Keratinocyte (primary cell): ENCODE data around the gene PTPRN2.

Experiments
- CTCF ChIP-seq, 3 experiments: IDR thresholded peaks in 1 of 3; conservative IDR thresholded peaks in 1 of 3; optimal IDR thresholded peaks in 1 of 3; 2 replicates in 2 of 3; 3 replicates in 1 of 3; pipeline versions ENCODE3 to v1.5.1; 2011; ENCODE audit warnings: low read length in 3 of 3, mild to moderate bottlenecking in 3 of 3, moderate library complexity in 2 of 3, control low read depth in 1 of 3, inconsistent platforms in 1 of 3; ENCODE audit not compliant: insufficient read depth in 2 of 3; ENCODE audit errors: extremely low read depth in 1 of 3
- EZH2 ChIP-seq: IDR thresholded peaks from one replicate; pipeline ENCODE4 v1.6.1; 2012; ENCODE audit warnings: inconsistent platforms, mild to moderate bottlenecking, low read length, moderate library complexity

GRCh38 chr7:158188676-158189075 lies 398.9 kb downstream of the PTPRN2 start:
- TF ChIP-seq CTCF (optimal IDR thresholded peaks at IDR 0.05 in 1 of 3, IDR thresholded peaks at IDR 0.05 in 1 of 3, conservative IDR thresholded peaks at IDR 0.05 in 1 of 3; ENCODE audit: extremely low read depth in 1 of 3, insufficient read depth in 2 of 3, low read length in 3 of 3), result no peak
- TF ChIP-seq EZH2, result no peak
